Coronary artery (tissue), 2 donors: ENCODE measurements around the gene DIAPH2.

Experiments
- DNase-seq: peaks from one replicate; pipeline ENCODE4 v3.0.0-alpha.2; 2017; ENCODE audit warnings: low spot score
- H3K27ac ChIP-seq, 2 donors: fragments of 200-600 bp; sonication (generic); one replicate each; pipeline ENCODE4 v1.5.1; 2016 to 2019
- H3K4me3 ChIP-seq: fragments of 200-600 bp; sonication (generic); 2 replicates; pipeline ENCODE4 v1.5.1; 2016; ENCODE audit warnings: mild to moderate bottlenecking, moderate library complexity
- TF ChIP-seq, protein P1 (sequence below): fragments of 200-600 bp; sonication (generic); IDR thresholded peaks from one replicate; pipeline ENCODE4 v1.5.1; 2019; ENCODE audit warnings: antibody characterized with exemption

Gene DIAPH2

DNA sequence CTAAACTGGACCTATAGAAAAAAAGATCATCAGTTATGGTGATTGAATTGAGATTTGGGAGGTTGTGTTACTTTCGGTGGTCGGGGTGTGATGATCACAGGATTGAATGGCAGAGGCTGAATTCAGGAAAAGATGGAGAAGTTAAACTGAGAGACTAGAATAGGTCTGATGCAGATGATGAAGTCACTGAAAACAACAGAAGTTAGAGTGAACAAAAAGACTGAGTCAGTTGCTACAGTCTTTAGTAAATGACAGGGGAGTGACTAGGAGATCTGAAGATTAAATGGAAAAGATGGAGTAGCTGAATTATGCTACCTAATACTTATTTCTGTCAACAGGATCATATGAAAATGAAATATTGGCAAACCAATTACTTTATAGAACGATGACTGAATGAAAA lies 362.2 kb downstream of the DIAPH2 start:
- TF ChIP-seq, protein P1, sequence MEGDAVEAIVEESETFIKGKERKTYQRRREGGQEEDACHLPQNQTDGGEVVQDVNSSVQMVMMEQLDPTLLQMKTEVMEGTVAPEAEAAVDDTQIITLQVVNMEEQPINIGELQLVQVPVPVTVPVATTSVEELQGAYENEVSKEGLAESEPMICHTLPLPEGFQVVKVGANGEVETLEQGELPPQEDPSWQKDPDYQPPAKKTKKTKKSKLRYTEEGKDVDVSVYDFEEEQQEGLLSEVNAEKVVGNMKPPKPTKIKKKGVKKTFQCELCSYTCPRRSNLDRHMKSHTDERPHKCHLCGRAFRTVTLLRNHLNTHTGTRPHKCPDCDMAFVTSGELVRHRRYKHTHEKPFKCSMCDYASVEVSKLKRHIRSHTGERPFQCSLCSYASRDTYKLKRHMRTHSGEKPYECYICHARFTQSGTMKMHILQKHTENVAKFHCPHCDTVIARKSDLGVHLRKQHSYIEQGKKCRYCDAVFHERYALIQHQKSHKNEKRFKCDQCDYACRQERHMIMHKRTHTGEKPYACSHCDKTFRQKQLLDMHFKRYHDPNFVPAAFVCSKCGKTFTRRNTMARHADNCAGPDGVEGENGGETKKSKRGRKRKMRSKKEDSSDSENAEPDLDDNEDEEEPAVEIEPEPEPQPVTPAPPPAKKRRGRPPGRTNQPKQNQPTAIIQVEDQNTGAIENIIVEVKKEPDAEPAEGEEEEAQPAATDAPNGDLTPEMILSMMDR = no peak
- no peak overlapping the region for H3K27ac ChIP-seq
- H3K4me3 ChIP-seq = no peak overlapping the region
- no peak for DNase-seq

DNA sequence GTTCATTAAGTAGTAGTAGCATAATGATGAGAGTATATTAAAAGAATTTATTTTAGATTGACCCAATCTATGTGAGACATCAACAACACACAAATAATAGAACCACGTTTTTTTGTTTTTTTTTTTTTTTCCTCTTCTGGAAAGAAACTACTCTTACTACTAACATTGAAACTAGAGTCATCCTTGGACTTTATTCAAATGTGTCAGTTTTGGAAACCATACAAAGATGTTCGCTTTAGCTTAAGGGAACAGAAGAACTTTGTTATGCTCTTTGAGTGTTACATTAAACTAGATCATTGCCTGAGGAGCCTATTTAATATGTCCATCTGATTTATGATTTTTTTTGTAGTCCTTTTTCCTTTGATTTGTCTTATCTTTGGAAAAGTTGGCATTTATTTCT lies 365.8 kb downstream of the DIAPH2 start:
- TF ChIP-seq, protein P1 = no peak
- no peak overlapping the region for H3K4me3 ChIP-seq
- H3K27ac ChIP-seq = no peak overlapping the region
- no peak for DNase-seq

DNA sequence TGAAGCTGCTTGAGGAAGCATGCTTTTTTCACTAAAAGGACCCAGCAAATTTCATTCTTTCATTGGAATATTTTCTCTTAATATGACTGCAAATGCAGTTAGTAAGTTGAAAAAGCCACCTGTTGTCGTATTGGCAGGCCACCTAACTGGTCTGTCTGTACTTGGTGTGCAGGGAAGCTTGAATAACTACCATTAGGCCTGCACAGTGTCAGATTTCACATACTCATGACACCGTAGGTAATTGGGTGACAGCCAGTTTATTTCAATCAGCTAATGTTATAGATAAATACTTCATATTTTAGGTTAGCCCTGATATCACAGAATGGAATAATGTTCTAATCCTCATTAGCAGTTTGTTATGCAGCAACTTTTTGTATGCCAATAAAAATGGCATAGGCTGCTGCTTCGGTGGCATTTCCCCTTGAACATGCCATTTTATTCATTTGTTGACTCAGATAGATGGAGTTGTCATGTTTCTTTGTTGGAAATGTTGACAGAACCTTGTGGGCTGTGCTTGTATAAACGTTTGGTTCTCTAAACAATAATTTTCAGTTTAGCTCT lies 372.8 kb downstream of the DIAPH2 start:
- DNase-seq = no peak
- Histone ChIP-seq H3K27ac (no peak overlapping the region), H3K4me3 (no peak overlapping the region)
- TF ChIP-seq, protein P1 = no peak

DNA sequence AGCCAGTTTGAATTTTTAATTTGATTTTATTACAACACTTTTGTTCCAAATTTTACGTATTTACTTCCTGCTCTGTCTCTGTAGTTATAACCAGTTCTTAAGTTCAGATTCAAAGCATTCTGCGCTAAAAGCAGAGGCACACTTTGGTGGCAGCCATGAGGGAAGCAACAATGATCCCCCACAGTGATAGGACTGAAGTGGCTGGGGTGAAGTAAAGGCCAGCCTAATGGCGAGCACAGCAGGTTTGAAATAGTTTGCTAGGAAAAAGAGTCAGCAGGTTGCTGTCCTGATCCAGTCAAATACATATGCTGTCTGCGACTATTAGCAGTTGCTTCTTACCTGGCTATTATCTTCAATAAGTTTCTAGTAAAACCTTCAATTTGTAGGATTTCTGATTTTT lies 375.4 kb downstream of the DIAPH2 start:
- no peak overlapping the region for H3K4me3 ChIP-seq
- DNase-seq = no peak
- TF ChIP-seq, protein P1 = no peak
- H3K27ac ChIP-seq = no peak overlapping the region

DNA sequence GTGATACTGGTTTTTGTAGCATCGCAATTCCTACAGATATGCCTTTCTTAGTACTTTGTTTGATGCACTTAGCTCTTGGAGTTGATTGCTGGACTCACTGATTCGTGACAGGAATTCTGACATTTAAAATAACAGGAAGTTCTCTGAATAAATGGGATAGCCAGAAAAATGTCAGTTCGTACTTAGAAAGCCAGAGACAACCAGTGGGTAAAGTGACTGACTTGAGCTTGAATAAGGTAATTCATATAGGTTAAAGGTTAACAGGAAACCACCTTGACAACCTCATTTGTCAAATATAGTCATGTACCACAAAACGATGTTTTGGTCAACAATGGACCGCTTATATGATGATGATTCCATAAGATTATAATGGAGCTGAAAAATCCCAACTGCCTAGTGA lies 380.4 kb downstream of the DIAPH2 start:
- no peak for DNase-seq
- H3K27ac ChIP-seq = no peak overlapping the region
- TF ChIP-seq, protein P1 = no peak
- H3K4me3 ChIP-seq = no peak overlapping the region

DNA sequence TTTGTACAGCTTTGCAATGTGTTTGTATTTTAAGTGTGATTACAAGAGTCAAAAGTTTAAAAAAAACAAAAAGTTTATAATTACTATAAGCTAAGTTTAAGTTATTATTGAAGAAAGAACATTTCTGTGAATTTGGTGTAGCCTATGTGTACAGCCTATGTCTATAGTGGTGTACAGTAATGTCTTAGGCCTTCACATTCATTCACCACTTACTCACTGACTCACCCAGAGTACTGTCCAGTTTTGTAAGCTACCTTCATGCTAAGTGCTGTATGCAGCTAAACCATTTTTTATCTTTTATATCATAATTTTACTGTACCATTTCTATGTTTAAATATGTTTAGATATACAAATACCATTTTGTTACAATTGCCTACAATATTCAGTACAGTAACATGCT lies 381.3 kb downstream of the DIAPH2 start:
- TF ChIP-seq, protein P1 = no peak
- Histone ChIP-seq H3K27ac (no peak overlapping the region), H3K4me3 (no peak overlapping the region)
- DNase-seq = no peak

DNA sequence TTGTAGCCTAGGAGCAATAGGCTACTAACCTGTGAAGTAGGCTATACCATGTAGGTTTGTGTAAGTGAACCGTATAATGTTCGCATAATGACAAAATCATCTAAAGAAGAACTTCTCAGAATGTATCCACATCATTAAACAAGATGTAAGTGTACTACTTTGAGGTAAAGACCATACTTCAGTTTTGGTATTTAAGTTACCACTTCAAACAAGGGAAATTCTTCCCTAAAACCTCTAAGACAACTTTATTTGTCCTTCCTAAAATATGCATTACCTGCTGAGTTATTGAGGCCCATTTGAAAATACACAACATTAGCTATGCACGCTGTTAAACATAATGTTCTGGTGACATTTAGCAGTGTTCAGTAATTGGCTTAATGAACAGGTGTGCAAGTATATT lies 381.7 kb downstream of the DIAPH2 start:
- H3K4me3 ChIP-seq = no peak overlapping the region
- DNase-seq = no peak
- TF ChIP-seq, protein P1 = no peak
- H3K27ac ChIP-seq = no peak overlapping the region
